ENCODE measurements around the gene LPCAT4.
A peak's percentile ranks its signal among the peaks of the same experiment; 100 is the strongest.

Gene LPCAT4

DNA sequence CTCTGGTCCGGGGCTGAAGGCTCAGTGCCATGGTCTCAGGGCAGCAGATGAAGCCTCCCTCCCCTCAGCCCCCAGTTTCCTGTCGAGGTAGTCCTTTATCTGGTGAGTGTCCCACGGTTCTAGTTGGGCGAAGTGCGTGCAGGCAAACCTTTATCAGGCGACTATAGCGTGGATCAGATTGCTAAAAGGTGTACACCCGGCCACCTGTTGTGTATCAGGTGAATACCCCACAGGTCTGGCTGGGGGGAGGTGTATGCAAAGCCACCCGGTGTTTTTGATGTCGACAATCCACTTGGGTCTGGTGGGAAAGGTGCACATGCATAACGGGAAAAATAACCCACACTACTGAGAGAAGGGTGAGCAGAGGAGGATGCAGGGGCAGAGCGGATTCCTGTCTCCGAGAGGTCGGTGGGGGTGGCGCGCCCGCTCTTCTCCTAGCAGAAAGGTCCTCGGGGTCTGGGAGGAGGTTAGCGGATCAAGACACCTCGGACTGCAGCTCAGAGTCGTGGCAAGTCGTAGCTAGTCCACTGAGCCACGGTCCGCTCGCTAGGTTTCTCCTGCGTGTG is 29.9 kb downstream of the LPCAT4 start:
- DNase-seq (ENCODE audit: low read depth), result peak; percentile 28

GRCh38 chr15:34336231-34336990 is 30.6 kb downstream of the LPCAT4 start:
- DNase-seq (ENCODE audit: low read depth), result no peak

DNA sequence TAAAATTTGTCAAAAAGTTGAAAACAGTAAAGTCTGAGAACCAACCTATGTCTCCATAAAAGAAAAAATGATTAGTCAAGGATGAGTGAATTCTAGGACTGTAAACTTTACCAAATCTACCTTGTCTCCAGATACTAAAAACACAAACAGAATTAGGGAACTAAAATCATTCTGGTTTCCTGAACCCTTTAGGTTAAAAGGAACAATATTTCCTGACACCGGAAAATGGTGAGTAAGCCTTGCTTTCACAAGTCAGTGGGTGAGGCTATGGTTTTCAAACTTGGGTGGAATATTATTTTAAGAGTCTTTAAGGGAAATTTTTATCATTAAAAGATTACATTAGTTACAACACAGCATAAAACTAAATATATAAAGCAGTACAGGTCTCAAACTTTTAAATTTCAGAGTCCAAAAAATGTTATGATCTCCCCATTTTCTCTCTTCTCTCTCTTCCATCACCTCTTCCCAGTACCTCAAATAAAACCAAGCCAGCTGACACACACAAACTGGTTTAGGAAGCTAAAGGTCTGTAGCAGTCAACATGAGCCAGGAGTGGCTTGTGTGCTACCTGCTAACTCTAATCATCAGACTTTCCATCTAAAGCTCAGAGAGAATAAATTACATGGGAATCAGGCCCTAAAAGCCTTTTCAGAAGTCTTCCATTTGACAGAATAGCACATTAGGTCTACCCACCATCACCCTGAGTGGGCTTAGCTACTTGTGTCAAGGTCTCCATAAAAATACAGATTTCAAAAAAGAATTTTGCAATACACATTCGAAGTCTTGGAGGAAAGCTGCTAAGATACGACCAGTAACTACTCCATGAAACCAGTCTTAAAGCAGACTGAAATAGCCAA is 31.6 kb downstream of the LPCAT4 start:
- peak; percentile 40 for DNase-seq (ENCODE audit: low read depth)

GRCh38 chr15:34334672-34335071 is 32.3 kb downstream of the LPCAT4 start:
- DNase-seq (ENCODE audit: low read depth), result no peak

DNA sequence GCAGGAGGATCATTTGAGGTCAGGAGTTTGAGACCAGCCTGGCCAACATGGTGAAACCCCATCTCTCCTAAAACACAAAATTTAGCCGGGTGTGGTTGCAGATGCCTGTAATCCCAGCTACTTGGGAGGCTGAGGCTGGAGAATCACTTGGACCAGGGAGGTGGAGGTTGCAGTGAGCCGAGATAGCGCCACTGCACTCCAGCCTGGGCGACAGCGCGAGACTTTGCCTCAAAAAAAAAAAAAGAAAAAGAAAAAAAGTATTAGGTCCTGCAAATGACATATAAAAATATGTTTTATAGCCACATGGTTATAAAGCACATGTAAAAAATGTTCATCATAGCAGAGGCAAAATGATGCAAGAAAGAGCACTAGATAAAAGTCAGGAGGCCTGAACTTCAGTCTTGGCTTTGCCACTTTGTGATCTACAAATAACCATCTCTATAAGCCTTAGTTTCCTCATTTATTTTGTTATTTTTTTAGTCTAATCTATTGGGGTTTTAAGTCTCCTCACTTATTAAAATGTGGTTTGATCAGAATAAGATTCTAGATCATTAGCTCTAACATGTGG is 34.4 kb downstream of the LPCAT4 start:
- DNase-seq (ENCODE audit: low read depth), result no peak

- no peak for DNase-seq (ENCODE audit: low read depth)
Observed at GRCh38 chr15:34331809-34332208, 35.2 kb downstream of the LPCAT4 start.

DNA sequence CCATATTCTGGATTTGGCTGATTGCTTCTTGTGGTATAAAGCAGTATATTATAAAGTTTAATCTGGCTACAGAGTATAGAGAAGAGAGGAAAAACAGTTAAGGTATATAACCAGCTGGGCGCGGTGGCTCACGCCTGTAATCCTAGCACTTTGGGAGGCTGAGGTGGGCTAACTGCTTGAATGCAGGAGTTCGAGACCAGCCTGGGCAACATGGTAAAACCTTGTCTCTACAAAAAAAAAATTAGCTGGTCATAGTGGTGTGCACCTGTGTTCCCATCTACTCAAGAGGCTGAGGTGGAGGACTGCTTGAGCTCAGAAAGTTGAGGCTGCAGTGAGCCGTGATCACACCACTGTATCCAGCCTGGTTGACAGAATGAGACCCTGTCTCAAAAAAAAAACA is 36.7 kb downstream of the LPCAT4 start:
- DNase-seq (ENCODE audit: low read depth), result no peak

- DNase-seq (ENCODE audit: low read depth), result no peak
Observed at GRCh38 chr15:34329006-34329405, 38.0 kb downstream of the LPCAT4 start.

- no peak for DNase-seq (ENCODE audit: low read depth)
Observed at GRCh38 chr15:34327906-34328305, 39.1 kb downstream of the LPCAT4 start.

DNA sequence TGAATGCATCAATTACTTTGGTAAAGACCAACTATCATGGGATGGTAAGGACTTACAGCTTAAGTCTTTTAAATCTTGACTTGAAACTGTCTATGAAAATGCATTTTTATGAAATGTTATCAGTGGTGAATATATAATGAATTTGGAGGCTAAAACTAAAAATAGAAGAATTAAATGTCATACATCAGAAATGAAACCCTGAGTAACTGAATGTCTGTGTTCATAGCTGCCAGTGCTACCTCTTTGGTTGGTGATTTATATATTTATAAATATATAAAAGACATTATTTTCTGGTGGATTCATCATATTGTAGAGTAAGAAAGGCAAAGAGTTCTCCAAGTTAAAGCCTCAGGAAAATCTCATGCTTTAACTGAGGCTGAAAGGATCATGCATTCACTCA is 41.6 kb downstream of the LPCAT4 start:
- DNase-seq (ENCODE audit: low read depth), result no peak

DNA sequence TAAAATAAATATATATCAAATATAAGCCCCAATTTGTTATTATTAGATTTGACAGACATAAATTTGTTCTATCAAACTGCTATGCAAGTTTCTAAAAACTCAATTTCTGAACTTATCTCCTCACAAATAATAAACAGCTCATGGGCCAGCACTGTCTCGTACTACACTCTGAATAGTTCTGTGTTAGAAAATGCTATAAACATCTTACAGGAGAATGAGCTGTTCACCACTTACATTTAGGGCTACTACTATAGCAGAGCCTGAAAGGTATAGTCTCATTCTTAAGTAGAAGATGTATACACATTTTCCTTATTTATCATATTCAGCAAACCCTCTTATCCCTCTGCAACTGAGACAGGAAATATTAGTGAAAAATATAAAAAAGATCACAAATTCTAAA is 42.1 kb downstream of the LPCAT4 start:
- DNase-seq (ENCODE audit: low read depth), result no peak

GRCh38 chr15:34323217-34323616 is 43.8 kb downstream of the LPCAT4 start:
- no peak for DNase-seq (ENCODE audit: low read depth)

DNA sequence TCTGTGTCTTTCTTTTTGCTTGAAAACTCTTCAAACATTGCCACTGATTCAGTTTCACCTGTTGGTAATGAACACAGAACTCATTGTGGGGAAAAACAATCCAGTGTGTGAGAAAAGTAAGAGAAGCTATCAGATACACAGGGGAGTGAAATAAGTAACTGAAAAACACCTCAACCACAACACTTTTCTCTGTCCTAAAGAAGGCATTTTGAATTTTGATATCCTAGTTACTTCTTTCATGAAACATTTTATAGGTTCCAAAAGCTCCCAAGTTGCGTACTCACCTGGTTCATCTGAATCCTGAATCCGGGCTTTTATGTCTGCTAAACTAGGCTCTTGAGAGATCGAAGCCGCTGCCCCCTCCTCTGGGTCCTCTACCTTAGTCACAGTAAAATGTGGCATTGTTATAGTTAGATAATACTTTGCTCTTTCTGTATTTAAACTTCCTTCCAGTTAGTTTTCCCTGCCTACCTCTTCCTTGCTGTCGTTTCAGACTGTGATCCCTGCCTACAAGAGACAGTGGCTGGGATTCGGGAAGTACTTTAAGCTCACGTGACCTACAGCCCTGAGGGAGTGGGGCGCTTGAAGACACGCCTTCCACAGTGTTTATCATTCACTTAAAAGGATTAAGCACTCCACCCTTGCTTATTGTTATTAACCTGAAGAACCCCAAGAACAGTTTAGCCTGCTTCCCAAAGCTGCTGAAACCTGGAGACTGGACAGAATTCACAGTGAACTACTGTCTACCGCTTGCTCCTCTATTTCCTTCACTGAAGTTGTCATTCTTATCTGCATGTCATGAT is 48.5 kb downstream of the LPCAT4 start:
- peak; percentile 75 for DNase-seq (ENCODE audit: low read depth)

DNA sequence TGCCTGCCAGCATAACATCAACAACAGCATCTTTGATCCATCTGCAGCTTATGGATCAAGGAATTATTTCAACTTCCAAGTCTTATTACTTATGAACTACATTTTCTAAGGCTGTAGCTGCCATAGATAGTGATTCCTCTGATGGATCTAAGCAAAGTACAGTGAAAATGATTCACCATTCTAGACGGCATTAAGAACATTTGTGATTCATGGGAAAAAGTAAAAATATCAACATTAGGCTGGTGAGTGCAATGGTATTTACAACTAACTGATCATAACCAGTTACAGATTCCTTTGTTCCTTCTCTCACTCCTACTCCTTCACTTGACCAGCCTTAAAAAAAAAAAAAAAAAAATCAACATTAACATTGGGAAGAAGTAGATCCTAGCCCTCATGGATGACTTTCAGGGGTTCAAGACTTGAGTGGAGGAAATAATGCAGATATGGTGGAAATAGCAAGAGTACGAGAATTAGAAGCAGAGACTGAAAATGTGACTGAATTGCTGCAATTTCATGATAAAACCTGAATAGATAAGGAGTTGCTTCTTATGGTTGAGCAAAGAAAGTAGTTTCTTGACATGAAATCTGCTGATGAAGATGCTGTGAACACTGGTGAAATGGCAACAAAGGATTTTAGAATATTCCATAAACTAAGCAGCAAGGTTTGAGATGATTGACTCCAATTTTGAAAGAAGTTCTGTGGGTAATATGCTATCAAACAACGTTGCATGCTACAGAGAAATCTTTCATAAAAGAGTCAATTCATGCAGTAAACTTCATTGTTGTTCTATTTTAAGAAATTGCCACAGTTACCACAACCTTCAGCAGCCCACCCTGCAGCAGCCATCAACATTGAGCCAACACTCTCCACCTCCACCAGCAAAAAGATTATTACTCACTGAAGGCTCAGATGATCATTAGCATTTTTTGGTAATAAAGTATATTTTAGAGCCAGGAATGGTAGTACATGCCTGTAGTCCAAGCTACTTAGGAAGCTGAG is 52.2 kb downstream of the LPCAT4 start:
- no peak for DNase-seq (ENCODE audit: low read depth)

- no peak for DNase-seq (ENCODE audit: low read depth)
Observed at GRCh38 chr15:34311563-34311962, 55.4 kb downstream of the LPCAT4 start.
